Brain microvascular endothelial cell (primary cell): ENCODE measurements around the gene CRACDL.

Experiments
- DNase-seq: peaks from one replicate; pipeline ENCODE4 v3.0.0-alpha.2; 2020
- H3K27ac ChIP-seq: fragments of 250-450 bp; sonication (Bioruptor Pico); 2 replicates; pipeline ENCODE4 v1.5.1; 2020; ENCODE audit warnings: mild to moderate bottlenecking, moderate library complexity
- H3K27me3 ChIP-seq: fragments of 250-450 bp; sonication (Bioruptor Pico); replicated peaks from 2 replicates; pipeline ENCODE4 v1.5.1; 2020; ENCODE audit warnings: mild to moderate bottlenecking
- H3K36me3 ChIP-seq: fragments of 250-450 bp; sonication (Bioruptor Pico); replicated peaks from 2 replicates; pipeline ENCODE4 v1.5.1; 2020; ENCODE audit warnings: mild to moderate bottlenecking
- H3K4me3 ChIP-seq: 2 replicates; pipeline ENCODE4 v1.5.1; 2011; ENCODE audit warnings: low read depth, mild to moderate bottlenecking, control low read depth, low read length, moderate library complexity
- in situ Hi-C: cut with HindIII; loops from 2 replicates; pipeline ENCODE4 v1.10.0; 2017; ENCODE audit warnings: low sequenced_read_pairs, low pct_ligation_motif_present
- TF ChIP-seq, protein P1 (sequence below): IDR thresholded peaks from 2 replicates; pipeline ENCODE4 v1.5.1; 2011; ENCODE audit warnings: low read depth, mild to moderate bottlenecking, moderate library complexity, low read length, control low read depth, inconsistent platforms; ENCODE audit errors: missing control alignments

Gene CRACDL

DNA sequence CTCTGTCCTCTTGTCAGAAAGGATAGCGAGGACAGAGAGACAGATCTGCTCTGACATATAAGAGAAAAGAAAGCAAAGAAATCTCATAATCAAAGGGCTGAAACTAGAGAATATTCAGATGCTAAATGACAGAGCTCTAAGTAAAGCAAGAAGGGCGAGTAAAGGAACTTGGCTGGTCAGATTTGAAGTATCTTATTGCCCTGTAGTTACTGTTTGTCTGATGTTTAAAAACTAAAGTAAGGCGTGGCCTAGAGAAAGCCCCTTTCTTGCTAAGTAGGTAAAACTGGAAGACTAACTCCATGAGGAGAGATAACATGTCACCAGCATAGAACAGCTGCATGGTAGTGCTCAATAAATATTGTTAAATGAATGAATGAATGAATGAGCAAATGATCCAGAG lies 70.0 kb downstream of the CRACDL start:
- Histone ChIP-seq H3K27me3 (no peaks in the 10 kb centered on the region), H3K27ac (peak overlapping the region; percentile 51), H3K4me3 (no peak overlapping the region), H3K36me3 (no peaks in the 10 kb centered on the region)
- in situ Hi-C loops = no loop called here
- no peak for DNase-seq
- TF ChIP-seq, protein P1, sequence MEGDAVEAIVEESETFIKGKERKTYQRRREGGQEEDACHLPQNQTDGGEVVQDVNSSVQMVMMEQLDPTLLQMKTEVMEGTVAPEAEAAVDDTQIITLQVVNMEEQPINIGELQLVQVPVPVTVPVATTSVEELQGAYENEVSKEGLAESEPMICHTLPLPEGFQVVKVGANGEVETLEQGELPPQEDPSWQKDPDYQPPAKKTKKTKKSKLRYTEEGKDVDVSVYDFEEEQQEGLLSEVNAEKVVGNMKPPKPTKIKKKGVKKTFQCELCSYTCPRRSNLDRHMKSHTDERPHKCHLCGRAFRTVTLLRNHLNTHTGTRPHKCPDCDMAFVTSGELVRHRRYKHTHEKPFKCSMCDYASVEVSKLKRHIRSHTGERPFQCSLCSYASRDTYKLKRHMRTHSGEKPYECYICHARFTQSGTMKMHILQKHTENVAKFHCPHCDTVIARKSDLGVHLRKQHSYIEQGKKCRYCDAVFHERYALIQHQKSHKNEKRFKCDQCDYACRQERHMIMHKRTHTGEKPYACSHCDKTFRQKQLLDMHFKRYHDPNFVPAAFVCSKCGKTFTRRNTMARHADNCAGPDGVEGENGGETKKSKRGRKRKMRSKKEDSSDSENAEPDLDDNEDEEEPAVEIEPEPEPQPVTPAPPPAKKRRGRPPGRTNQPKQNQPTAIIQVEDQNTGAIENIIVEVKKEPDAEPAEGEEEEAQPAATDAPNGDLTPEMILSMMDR = no peak

DNA sequence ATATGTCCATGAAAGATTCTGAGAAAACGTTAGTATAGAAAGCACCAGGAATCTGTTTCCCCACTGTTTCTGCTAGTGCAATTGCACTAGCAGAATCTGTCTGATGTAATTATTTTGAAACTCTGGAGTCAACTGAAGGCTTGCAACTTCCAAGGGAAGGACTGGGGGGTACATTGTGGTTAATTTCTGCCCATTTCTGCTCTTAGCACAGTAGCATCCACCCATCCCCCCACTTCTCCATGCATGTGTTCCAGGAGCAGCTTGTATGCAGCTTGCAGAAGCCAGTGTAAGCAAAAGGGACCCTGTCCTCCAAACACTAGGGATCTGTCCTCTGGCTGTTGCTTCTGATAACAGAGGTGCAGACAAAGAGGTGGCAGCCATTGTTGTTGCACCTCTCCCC lies 74.4 kb downstream of the CRACDL start:
- Histone ChIP-seq H3K4me3 (no peak overlapping the region), H3K27me3 (no peaks in the 10 kb centered on the region), H3K27ac (no peak overlapping the region), H3K36me3 (no peaks in the 10 kb centered on the region)
- no peak for DNase-seq
- TF ChIP-seq, protein P1 = no peak
- in situ Hi-C loops = no loop called here

DNA sequence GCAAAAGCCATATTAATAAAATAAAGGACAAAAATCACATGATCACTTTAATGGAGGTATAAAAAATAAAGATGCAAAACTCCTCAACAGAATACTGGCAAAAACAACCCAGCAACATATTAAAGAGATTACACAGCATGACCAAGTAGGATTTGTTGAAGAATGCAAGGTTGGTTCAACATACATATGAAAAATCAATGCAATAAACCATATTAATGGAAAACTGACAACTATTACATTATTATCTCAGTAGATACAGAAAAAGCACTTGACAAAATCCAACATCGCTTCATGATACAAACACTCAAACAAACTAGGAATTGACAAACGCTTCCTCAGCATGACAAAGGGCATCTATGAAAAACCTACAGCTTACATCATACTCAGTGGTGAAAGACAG lies 76.7 kb downstream of the CRACDL start:
- H3K27ac ChIP-seq = no peak overlapping the region
- DNase-seq = no peak
- no peaks in the 10 kb centered on the region for H3K27me3 ChIP-seq
- TF ChIP-seq, protein P1 = no peak
- H3K4me3 ChIP-seq = no peak overlapping the region
- H3K36me3 ChIP-seq = no peaks in the 10 kb centered on the region
- in situ Hi-C loops = no loop called here

DNA sequence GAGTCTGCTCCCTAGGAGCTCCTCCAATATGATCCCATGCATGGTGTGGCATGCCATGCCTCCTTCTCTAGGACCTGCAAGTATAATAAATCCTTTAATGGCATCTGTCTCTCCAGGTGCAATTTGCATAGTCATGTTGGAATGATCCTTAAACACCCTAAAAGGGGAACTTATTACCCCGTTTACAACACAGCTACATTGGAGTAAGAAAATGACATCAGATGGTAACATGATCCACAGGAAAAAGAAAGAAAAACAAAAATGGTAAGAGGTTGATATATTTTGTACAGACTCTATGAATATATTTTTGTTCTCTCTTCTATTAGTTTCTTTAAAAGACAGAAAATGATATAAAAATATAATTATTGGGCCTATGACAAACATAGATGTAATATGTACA lies 79.0 kb downstream of the CRACDL start:
- DNase-seq = no peak
- TF ChIP-seq, protein P1 = no peak
- Histone ChIP-seq H3K36me3 (no peaks in the 10 kb centered on the region), H3K27ac (no peak overlapping the region), H3K27me3 (no peaks in the 10 kb centered on the region), H3K4me3 (no peak overlapping the region)
- in situ Hi-C loops = no loop called here

DNA sequence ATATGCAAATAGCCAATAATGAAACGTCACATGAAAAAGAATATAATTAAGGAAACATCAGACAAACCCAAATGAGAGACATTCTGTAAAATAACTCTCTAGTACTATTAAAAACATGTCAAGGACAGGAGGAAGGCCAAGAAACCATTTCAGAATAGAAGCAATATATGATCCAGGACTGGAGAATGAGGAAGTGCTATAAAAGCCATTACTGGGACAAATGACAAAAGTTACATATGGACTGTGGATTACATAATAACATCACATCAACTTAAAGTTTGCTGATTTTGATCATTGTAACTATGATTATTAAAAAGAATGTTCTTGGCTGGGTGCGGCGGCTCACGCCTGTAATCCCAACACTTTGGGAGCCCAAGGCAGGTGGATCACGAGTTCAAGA lies 81.3 kb downstream of the CRACDL start:
- in situ Hi-C loops = no loop called here

DNA sequence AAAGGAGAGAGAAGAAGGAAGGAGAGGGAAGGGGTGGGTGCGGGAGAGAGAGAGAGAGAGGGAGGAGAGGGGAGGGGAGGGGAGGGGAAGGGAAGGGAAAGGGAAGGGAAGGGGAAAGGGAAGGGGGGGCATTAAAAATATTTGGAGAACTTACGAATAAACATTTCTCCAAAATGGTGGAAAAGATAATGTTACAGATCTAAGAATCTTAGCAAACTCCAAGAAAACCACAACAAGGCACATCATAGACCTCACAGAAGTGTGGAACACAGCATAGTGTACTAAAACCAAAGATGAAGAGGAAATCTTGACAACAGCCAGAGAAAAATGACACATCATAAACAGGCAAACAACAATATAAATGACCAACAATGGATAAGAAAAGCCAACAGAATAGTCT lies 83.1 kb downstream of the CRACDL start:
- no peaks in the 10 kb centered on the region for H3K36me3 ChIP-seq
- no peak for DNase-seq
- in situ Hi-C loops = no loop called here
- TF ChIP-seq, protein P1 = no peak
- no peak overlapping the region for H3K27ac ChIP-seq
- H3K27me3 ChIP-seq = no peaks in the 10 kb centered on the region
- H3K4me3 ChIP-seq = no peak overlapping the region

More for the DNA sequence above, 81.3 kb downstream of the CRACDL start:
- no peak overlapping the region for H3K4me3 ChIP-seq
- H3K27ac ChIP-seq = no peak overlapping the region
- DNase-seq = no peak
- H3K36me3 ChIP-seq = no peaks in the 10 kb centered on the region
- TF ChIP-seq, protein P1 = no peak
- H3K27me3 ChIP-seq = no peaks in the 10 kb centered on the region
